ENCODE results near the gene ERLIN1.

Gene ERLIN1

DNA sequence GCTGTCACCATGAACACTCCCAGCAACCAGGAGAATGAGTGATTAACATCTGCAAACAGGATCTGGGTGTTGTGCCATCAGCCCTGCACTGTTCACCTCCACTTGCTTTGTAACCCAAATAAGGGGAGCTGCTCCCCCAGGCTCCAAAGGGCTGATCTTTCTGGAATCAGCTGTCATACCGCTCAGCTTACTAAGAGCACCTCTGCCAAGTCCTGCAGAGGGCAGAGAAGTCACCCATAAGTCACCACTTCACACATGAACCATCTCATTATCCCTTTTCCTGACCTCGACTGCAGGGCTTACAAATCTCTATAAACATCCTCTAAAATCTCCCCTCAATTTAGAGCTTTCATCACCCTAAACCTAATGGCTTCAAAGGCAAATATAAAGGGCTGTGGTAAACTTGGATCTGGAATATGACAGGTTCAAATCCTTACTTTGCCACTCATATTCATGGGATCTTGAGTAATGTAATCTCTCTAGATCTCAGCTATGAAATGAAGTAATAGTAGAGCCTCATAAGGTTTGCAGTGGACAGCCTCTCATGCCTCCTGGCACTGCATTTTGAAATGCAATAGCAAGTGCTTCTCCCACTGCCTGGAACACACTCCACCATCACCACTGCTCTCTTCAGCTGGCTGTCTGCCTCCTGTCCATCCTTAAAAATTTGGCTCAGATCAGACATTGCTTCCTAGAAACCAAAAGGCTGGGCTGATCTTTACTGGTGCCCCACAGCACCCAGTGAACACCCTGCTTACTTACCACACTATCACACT, 38.8 kb downstream of the ERLIN1 start:
- Histone ChIP-seq H3K27me3 (ENCODE audit: control insufficient read depth, insufficient read depth, low read length) (no peaks in the 10 kb centered on the region), H3K36me3 (ENCODE audit: control insufficient read depth, low read depth, low read length) (peaks cover 17% of the 10 kb centered on the region), H3K9me3 (ENCODE audit: control insufficient read depth, low read depth, low read length) (no peaks in the 10 kb centered on the region), H3K27ac (ENCODE audit: low read length) (no peak overlapping the region), H3K9ac (ENCODE audit: low read length) (no peak overlapping the region), H3K4me3 (ENCODE audit: low read length) (no peak overlapping the region), H3K4me1 (ENCODE audit: control insufficient read depth, low read depth, low read length) (no peaks in the 10 kb centered on the region)

- Histone ChIP-seq H3K9me3 (ENCODE audit: control insufficient read depth, low read depth, low read length) (no peaks in the 10 kb centered on the region), H3K27me3 (ENCODE audit: control insufficient read depth, insufficient read depth, low read length) (no peaks in the 10 kb centered on the region), H3K27ac (ENCODE audit: low read length) (no peak overlapping the region), H3K36me3 (ENCODE audit: control insufficient read depth, low read depth, low read length) (peaks cover 10% of the 10 kb centered on the region), H3K4me1 (ENCODE audit: control insufficient read depth, low read depth, low read length) (no peaks in the 10 kb centered on the region), H3K9ac (ENCODE audit: low read length) (no peak overlapping the region), H3K4me3 (ENCODE audit: low read length) (no peak overlapping the region)
Measured at GRCh38 chr10:100146398-100146797, 39.4 kb downstream of the ERLIN1 start.

DNA sequence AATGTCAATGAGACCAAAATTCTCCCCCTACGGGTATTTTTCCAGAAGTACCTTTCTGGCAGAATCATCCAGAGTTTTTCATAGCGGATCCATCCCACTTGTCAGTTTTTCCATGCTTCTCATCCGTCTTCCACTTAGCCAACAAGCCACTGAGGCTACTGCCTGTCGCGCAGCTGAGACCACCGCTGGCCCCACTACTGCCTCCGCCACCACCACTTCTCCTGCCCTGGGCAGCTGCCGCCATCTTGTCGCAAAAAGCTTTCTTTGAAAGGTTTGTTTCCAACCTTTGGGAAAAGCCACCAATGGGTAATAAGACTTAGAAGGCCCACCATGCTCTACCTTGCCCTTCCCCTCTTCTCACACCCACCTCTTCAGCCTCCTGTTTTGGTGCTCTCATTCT, 42.1 kb downstream of the ERLIN1 start:
- Histone ChIP-seq H3K4me3 (ENCODE audit: low read length) (no peak overlapping the region), H3K27me3 (ENCODE audit: control insufficient read depth, insufficient read depth, low read length) (no peaks in the 10 kb centered on the region), H3K36me3 (ENCODE audit: control insufficient read depth, low read depth, low read length) (no peaks in the 10 kb centered on the region), H3K27ac (ENCODE audit: low read length) (no peak overlapping the region), H3K9me3 (ENCODE audit: control insufficient read depth, low read depth, low read length) (no peaks in the 10 kb centered on the region), H3K9ac (ENCODE audit: low read length) (no peak overlapping the region), H3K4me1 (ENCODE audit: control insufficient read depth, low read depth, low read length) (no peaks in the 10 kb centered on the region)

- Histone ChIP-seq H3K4me1 (ENCODE audit: control insufficient read depth, low read depth, low read length) (no peaks in the 10 kb centered on the region), H3K27me3 (ENCODE audit: control insufficient read depth, insufficient read depth, low read length) (no peaks in the 10 kb centered on the region), H3K4me3 (ENCODE audit: low read length) (no peak overlapping the region), H3K9me3 (ENCODE audit: control insufficient read depth, low read depth, low read length) (no peaks in the 10 kb centered on the region), H3K9ac (ENCODE audit: low read length) (no peak overlapping the region), H3K27ac (ENCODE audit: low read length) (no peak overlapping the region), H3K36me3 (ENCODE audit: control insufficient read depth, low read depth, low read length) (no peaks in the 10 kb centered on the region)
Measured at GRCh38 chr10:100141446-100142087, 44.3 kb downstream of the ERLIN1 start.

- no peaks in the 10 kb centered on the region for H3K27me3 ChIP-seq (ENCODE audit: control insufficient read depth, insufficient read depth, low read length)
- no peaks in the 10 kb centered on the region for H3K4me1 ChIP-seq (ENCODE audit: control insufficient read depth, low read depth, low read length)
- H3K4me3 ChIP-seq (ENCODE audit: low read length), result no peak overlapping the region
- no peaks in the 10 kb centered on the region for H3K9me3 ChIP-seq (ENCODE audit: control insufficient read depth, low read depth, low read length)
- H3K9ac ChIP-seq (ENCODE audit: low read length), result no peak overlapping the region
- no peaks in the 10 kb centered on the region for H3K36me3 ChIP-seq (ENCODE audit: control insufficient read depth, low read depth, low read length)
- no peak overlapping the region for H3K27ac ChIP-seq (ENCODE audit: low read length)
Measured at GRCh38 chr10:100140070-100140469, 45.8 kb downstream of the ERLIN1 start.

DNA sequence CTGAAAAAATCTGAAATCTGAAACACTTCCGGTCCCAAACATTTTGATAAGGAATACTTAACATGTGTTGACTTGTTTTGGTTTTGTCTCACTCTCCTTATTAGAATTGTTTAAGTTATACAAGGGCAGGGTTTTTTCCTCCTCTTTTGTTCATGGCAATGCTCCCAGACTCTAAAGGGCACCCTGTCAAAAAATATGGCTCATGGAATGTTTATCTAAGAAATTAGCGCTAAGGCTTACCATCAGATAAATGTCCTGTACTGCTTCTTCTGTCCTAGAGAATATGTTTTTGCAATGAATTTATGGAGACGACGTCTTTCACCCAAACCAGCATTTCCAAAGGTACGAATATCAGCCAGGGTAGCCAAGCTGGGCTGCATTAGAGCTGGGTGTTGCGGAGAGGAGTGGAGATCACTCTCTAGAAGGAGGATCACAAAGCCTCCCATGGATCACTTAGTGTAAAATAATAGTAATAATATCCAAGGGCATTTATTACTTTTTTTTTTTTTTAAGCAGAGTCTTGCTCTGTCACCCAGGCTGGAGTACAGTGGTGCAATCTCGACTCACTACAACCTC, 46.8 kb downstream of the ERLIN1 start:
- Histone ChIP-seq H3K9ac (ENCODE audit: low read length) (no peak overlapping the region), H3K4me3 (ENCODE audit: low read length) (no peak overlapping the region), H3K4me1 (ENCODE audit: control insufficient read depth, low read depth, low read length) (no peaks in the 10 kb centered on the region), H3K36me3 (ENCODE audit: control insufficient read depth, low read depth, low read length) (no peaks in the 10 kb centered on the region), H3K27me3 (ENCODE audit: control insufficient read depth, insufficient read depth, low read length) (no peaks in the 10 kb centered on the region), H3K27ac (ENCODE audit: low read length) (no peak overlapping the region), H3K9me3 (ENCODE audit: control insufficient read depth, low read depth, low read length) (no peaks in the 10 kb centered on the region)

GRCh38 chr10:100135486-100135885, 50.3 kb downstream of the ERLIN1 start:
- no peaks in the 10 kb centered on the region for H3K4me1 ChIP-seq (ENCODE audit: control insufficient read depth, low read depth, low read length)
- H3K4me3 ChIP-seq (ENCODE audit: low read length), result no peak overlapping the region
- no peak overlapping the region for H3K9ac ChIP-seq (ENCODE audit: low read length)
- no peaks in the 10 kb centered on the region for H3K27me3 ChIP-seq (ENCODE audit: control insufficient read depth, insufficient read depth, low read length)
- no peaks in the 10 kb centered on the region for H3K36me3 ChIP-seq (ENCODE audit: control insufficient read depth, low read depth, low read length)
- H3K9me3 ChIP-seq (ENCODE audit: control insufficient read depth, low read depth, low read length), result no peaks in the 10 kb centered on the region
- H3K27ac ChIP-seq (ENCODE audit: low read length), result no peak overlapping the region

DNA sequence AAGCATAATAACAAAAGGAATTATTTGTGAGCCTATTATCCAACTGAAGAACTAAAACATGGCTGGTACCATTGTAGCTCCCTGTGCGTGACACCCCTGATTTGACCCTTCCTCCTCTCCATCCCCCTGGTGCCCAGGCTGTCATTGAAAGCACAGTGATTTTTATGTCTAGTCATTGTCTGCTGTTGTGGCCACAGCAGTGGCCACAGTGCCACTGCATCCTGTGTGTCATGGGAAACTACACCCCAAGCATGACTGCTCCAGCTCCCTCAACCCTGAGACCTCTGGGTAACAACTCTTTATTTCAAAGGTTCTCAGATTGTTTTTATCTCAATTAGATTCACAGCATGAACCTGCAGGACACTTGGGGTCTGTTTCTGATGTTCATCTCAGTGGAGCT, 52.0 kb downstream of the ERLIN1 start:
- no peaks in the 10 kb centered on the region for H3K27me3 ChIP-seq (ENCODE audit: control insufficient read depth, insufficient read depth, low read length)
- H3K4me1 ChIP-seq (ENCODE audit: control insufficient read depth, low read depth, low read length), result no peaks in the 10 kb centered on the region
- H3K4me3 ChIP-seq (ENCODE audit: low read length), result no peak overlapping the region
- no peaks in the 10 kb centered on the region for H3K9me3 ChIP-seq (ENCODE audit: control insufficient read depth, low read depth, low read length)
- no peak overlapping the region for H3K27ac ChIP-seq (ENCODE audit: low read length)
- no peak overlapping the region for H3K9ac ChIP-seq (ENCODE audit: low read length)
- H3K36me3 ChIP-seq (ENCODE audit: control insufficient read depth, low read depth, low read length), result no peaks in the 10 kb centered on the region

DNA sequence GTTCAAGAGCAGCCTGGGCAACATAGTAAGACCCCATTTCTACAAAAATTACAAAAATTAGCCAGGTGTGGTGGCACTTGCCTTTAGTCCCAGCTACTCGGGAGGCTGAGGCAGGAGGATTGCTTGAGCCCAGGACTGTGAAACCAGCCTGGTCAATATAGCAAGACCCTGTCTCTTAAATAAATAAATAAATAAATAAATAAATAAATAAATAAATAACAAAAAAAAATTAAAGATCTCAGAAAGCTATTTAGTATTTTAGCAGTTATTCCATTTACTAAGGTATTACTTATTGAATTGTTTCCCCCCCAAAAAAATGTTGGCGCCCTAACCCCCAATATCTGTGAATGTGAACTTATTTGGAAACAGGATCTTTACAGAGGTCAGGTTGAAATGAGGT, 53.4 kb downstream of the ERLIN1 start:
- H3K9ac ChIP-seq (ENCODE audit: low read length), result no peak overlapping the region
- no peaks in the 10 kb centered on the region for H3K36me3 ChIP-seq (ENCODE audit: control insufficient read depth, low read depth, low read length)
- H3K9me3 ChIP-seq (ENCODE audit: control insufficient read depth, low read depth, low read length), result no peaks in the 10 kb centered on the region
- no peak overlapping the region for H3K4me3 ChIP-seq (ENCODE audit: low read length)
- H3K27me3 ChIP-seq (ENCODE audit: control insufficient read depth, insufficient read depth, low read length), result no peaks in the 10 kb centered on the region
- no peak overlapping the region for H3K27ac ChIP-seq (ENCODE audit: low read length)
- H3K4me1 ChIP-seq (ENCODE audit: control insufficient read depth, low read depth, low read length), result no peaks in the 10 kb centered on the region

- H3K9ac ChIP-seq (ENCODE audit: low read length), result no peak overlapping the region
- no peak overlapping the region for H3K27ac ChIP-seq (ENCODE audit: low read length)
- no peaks in the 10 kb centered on the region for H3K27me3 ChIP-seq (ENCODE audit: control insufficient read depth, insufficient read depth, low read length)
- H3K4me3 ChIP-seq (ENCODE audit: low read length), result no peak overlapping the region
- H3K4me1 ChIP-seq (ENCODE audit: control insufficient read depth, low read depth, low read length), result no peaks in the 10 kb centered on the region
- H3K36me3 ChIP-seq (ENCODE audit: control insufficient read depth, low read depth, low read length), result no peaks in the 10 kb centered on the region
- no peaks in the 10 kb centered on the region for H3K9me3 ChIP-seq (ENCODE audit: control insufficient read depth, low read depth, low read length)
Measured at GRCh38 chr10:100131571-100131970, 54.3 kb downstream of the ERLIN1 start.

GRCh38 chr10:100130831-100131230, 55.0 kb downstream of the ERLIN1 start:
- Histone ChIP-seq H3K27me3 (ENCODE audit: control insufficient read depth, insufficient read depth, low read length) (no peaks in the 10 kb centered on the region), H3K27ac (ENCODE audit: low read length) (no peak overlapping the region), H3K9ac (ENCODE audit: low read length) (no peak overlapping the region), H3K36me3 (ENCODE audit: control insufficient read depth, low read depth, low read length) (no peaks in the 10 kb centered on the region), H3K9me3 (ENCODE audit: control insufficient read depth, low read depth, low read length) (no peaks in the 10 kb centered on the region), H3K4me1 (ENCODE audit: control insufficient read depth, low read depth, low read length) (no peaks in the 10 kb centered on the region), H3K4me3 (ENCODE audit: low read length) (no peak overlapping the region)

GRCh38 chr10:100129424-100129823, 56.4 kb downstream of the ERLIN1 start:
- H3K9ac ChIP-seq (ENCODE audit: low read length), result no peak overlapping the region
- H3K4me1 ChIP-seq (ENCODE audit: control insufficient read depth, low read depth, low read length), result no peaks in the 10 kb centered on the region
- H3K9me3 ChIP-seq (ENCODE audit: control insufficient read depth, low read depth, low read length), result no peaks in the 10 kb centered on the region
- H3K27ac ChIP-seq (ENCODE audit: low read length), result no peak overlapping the region
- no peaks in the 10 kb centered on the region for H3K36me3 ChIP-seq (ENCODE audit: control insufficient read depth, low read depth, low read length)
- no peaks in the 10 kb centered on the region for H3K27me3 ChIP-seq (ENCODE audit: control insufficient read depth, insufficient read depth, low read length)
- H3K4me3 ChIP-seq (ENCODE audit: low read length), result no peak overlapping the region
